ENCODE measurements around the gene TPM4.

Gene TPM4

GRCh38 chr19:16041991-16042386 is 34.3 kb upstream of the TPM4 start:
- DNase-seq (ENCODE audit: low read depth): no peak
- H3K4me3 ChIP-seq (ENCODE audit: low read depth, low read length): no peak overlapping the region
- no peak for TF ChIP-seq CTCF (conservative IDR thresholded peaks at IDR 0.05; ENCODE audit: low read depth, low read length)

GRCh38 chr19:16042533-16043085 is 33.7 kb upstream of the TPM4 start:
- no peak for TF ChIP-seq CTCF (conservative IDR thresholded peaks at IDR 0.05; ENCODE audit: low read depth, low read length)
- H3K4me3 ChIP-seq (ENCODE audit: low read depth, low read length): no peak overlapping the region
- DNase-seq (ENCODE audit: low read depth): peak; percentile 39

- TF ChIP-seq CTCF (conservative IDR thresholded peaks at IDR 0.05; ENCODE audit: low read depth, low read length): no peak
- DNase-seq (ENCODE audit: low read depth): no peak
- no peak overlapping the region for H3K4me3 ChIP-seq (ENCODE audit: low read depth, low read length)
These were observed 33.0 kb upstream of the TPM4 start for GRCh38 chr19:16043156-16043757.

- DNase-seq (ENCODE audit: low read depth): no peak
- no peak overlapping the region for H3K4me3 ChIP-seq (ENCODE audit: low read depth, low read length)
- no peak for TF ChIP-seq CTCF (conservative IDR thresholded peaks at IDR 0.05; ENCODE audit: low read depth, low read length)
These were observed 31.5 kb upstream of the TPM4 start for GRCh38 chr19:16044746-16045145.

- DNase-seq (ENCODE audit: low read depth): no peak
- TF ChIP-seq CTCF (conservative IDR thresholded peaks at IDR 0.05; ENCODE audit: low read depth, low read length): no peak
- H3K4me3 ChIP-seq (ENCODE audit: low read depth, low read length): no peak overlapping the region
These were observed 31.1 kb upstream of the TPM4 start for GRCh38 chr19:16045171-16045570.

GRCh38 chr19:16045893-16046292 is 30.4 kb upstream of the TPM4 start:
- no peak for TF ChIP-seq CTCF (conservative IDR thresholded peaks at IDR 0.05; ENCODE audit: low read depth, low read length)
- DNase-seq (ENCODE audit: low read depth): no peak
- no peak overlapping the region for H3K4me3 ChIP-seq (ENCODE audit: low read depth, low read length)

GRCh38 chr19:16048583-16048982 is 27.7 kb upstream of the TPM4 start:
- no peak for TF ChIP-seq CTCF (conservative IDR thresholded peaks at IDR 0.05; ENCODE audit: low read depth, low read length)
- no peak for DNase-seq (ENCODE audit: low read depth)
- H3K4me3 ChIP-seq (ENCODE audit: low read depth, low read length): no peak overlapping the region
